Measurements from ENCODE around the gene GOT1.

The GOT1 gene

GRCh38 chr10:99425204-99425603, 5.2 kb downstream of the GOT1 start:
- Mint-ChIP-seq H3K36me3 (ENCODE audit: low read depth) (peaks cover 37% of the 10 kb centered on the region), H3K9me3 (no peaks in the 10 kb centered on the region), H3K4me1 (ENCODE audit: low read depth) (peaks cover 22% of the 10 kb centered on the region), H3K27me3 (no peaks in the 10 kb centered on the region), H3K4me3 (no peak overlapping the region), H3K27ac (no peak overlapping the region)

DNA sequence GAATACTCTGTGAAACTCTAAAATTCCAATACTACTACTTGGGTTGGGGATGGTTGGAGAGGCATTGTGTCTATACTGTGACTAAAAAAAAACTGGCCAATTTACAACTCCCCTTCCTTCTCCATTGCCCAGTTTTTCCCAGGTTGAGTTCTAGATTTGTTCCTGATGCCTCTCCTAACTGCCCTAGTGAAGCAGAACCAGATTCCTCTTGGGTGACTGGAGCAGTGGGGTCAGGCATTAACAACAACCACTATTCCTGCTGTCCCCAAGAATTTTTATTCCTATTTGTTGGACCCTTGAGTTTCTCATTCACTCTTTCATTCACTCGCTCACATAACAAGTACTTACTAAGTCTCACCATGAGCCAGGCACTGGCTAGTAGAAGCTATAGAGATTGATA, 5.8 kb downstream of the GOT1 start:
- Mint-ChIP-seq H3K4me3 (no peak overlapping the region), H3K4me1 (ENCODE audit: low read depth) (peaks cover 17% of the 10 kb centered on the region), H3K27ac (no peak overlapping the region), H3K9me3 (no peaks in the 10 kb centered on the region), H3K36me3 (ENCODE audit: low read depth) (peaks cover 42% of the 10 kb centered on the region), H3K27me3 (no peaks in the 10 kb centered on the region)

DNA sequence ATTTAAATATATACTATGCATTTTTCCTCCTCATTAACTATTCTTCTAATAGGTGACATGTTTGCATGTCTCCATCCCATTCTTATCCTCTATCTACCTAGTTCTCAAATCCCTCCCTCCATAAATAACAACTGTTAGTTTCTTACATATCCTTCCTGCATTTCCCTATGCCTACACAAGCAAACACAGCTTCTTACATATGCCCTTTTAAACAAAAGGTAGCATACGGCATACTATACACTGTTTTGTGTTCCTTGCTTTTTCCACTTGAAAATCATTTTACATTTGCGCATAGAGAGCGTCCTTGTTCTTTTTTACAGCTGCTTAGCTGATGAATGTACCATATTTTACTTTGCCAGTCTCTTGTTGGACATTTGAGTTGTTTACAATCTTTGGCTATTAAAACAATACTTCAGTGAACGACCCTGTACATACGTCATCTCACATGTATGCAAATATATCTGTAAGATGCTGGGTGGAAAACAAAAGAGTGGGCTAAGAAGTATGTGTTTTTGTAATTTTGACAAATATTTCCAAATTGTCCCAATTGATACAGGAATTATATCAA, 7.8 kb downstream of the GOT1 start:
- H3K4me3 Mint-ChIP-seq: no peak overlapping the region
- peaks cover 63% of the 10 kb centered on the region for H3K36me3 Mint-ChIP-seq (ENCODE audit: low read depth)
- no peaks in the 10 kb centered on the region for H3K27me3 Mint-ChIP-seq
- peaks cover under 1% of the 10 kb centered on the region for H3K4me1 Mint-ChIP-seq (ENCODE audit: low read depth)
- H3K9me3 Mint-ChIP-seq: no peaks in the 10 kb centered on the region
- H3K27ac Mint-ChIP-seq: no peak overlapping the region

GRCh38 chr10:99421233-99421739, 9.1 kb downstream of the GOT1 start:
- no peak overlapping the region for H3K27ac Mint-ChIP-seq
- peaks cover 69% of the 10 kb centered on the region for H3K36me3 Mint-ChIP-seq (ENCODE audit: low read depth)

GRCh38 chr10:99419688-99420087, 10.7 kb downstream of the GOT1 start:
- no peaks in the 10 kb centered on the region for H3K9me3 Mint-ChIP-seq
- peaks cover 68% of the 10 kb centered on the region for H3K36me3 Mint-ChIP-seq (ENCODE audit: low read depth)
- no peaks in the 10 kb centered on the region for H3K27me3 Mint-ChIP-seq
- H3K4me1 Mint-ChIP-seq (ENCODE audit: low read depth): no peaks in the 10 kb centered on the region
- no peak overlapping the region for H3K27ac Mint-ChIP-seq
- no peak overlapping the region for H3K4me3 Mint-ChIP-seq

More at GRCh38 chr10:99421233-99421739, 9.1 kb downstream of the GOT1 start:
- H3K9me3 Mint-ChIP-seq: no peaks in the 10 kb centered on the region
- H3K27me3 Mint-ChIP-seq: no peaks in the 10 kb centered on the region
- H3K4me1 Mint-ChIP-seq (ENCODE audit: low read depth): no peaks in the 10 kb centered on the region
- H3K4me3 Mint-ChIP-seq: no peak overlapping the region

GRCh38 chr10:99418910-99419624, 11.4 kb downstream of the GOT1 start:
- peaks cover 70% of the 10 kb centered on the region for H3K36me3 Mint-ChIP-seq (ENCODE audit: low read depth)
- peak overlapping the region; percentile 31 for H3K27ac Mint-ChIP-seq
- no peaks in the 10 kb centered on the region for H3K27me3 Mint-ChIP-seq

DNA sequence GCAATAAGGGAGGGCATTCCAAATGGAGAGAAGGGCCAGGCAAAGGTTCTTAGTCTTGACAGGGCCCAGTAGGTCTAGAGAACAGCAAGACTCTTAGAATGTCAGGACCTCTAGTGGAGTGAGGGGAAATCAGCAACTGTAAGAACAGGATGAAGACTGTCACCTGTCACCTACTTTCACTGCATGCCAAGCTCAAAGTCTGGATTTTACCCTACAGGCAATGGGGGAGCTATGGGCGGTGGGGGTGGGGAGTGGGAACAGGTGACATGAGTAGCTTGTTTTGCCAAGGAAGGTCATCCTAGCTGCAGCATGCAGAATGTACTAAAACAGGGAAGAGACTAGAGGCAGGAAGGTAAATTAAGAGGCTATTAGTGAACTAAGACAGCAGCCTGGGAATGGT, 18.3 kb downstream of the GOT1 start:
- no peaks in the 10 kb centered on the region for H3K9me3 Mint-ChIP-seq
- no peaks in the 10 kb centered on the region for H3K27me3 Mint-ChIP-seq
- peaks cover 53% of the 10 kb centered on the region for H3K36me3 Mint-ChIP-seq (ENCODE audit: low read depth)
- H3K4me3 Mint-ChIP-seq: no peak overlapping the region
- H3K27ac Mint-ChIP-seq: no peak overlapping the region
- H3K4me1 Mint-ChIP-seq (ENCODE audit: low read depth): no peaks in the 10 kb centered on the region

More at GRCh38 chr10:99418910-99419624, 11.4 kb downstream of the GOT1 start:
- Mint-ChIP-seq H3K4me3 (no peak overlapping the region), H3K4me1 (ENCODE audit: low read depth) (no peaks in the 10 kb centered on the region), H3K9me3 (no peaks in the 10 kb centered on the region)

- peaks cover 57% of the 10 kb centered on the region for H3K36me3 Mint-ChIP-seq (ENCODE audit: low read depth)
- no peaks in the 10 kb centered on the region for H3K9me3 Mint-ChIP-seq
- H3K4me3 Mint-ChIP-seq: no peak overlapping the region
- H3K4me1 Mint-ChIP-seq (ENCODE audit: low read depth): no peaks in the 10 kb centered on the region
- no peak overlapping the region for H3K27ac Mint-ChIP-seq
- H3K27me3 Mint-ChIP-seq: no peaks in the 10 kb centered on the region
These were observed 18.9 kb downstream of the GOT1 start for GRCh38 chr10:99411546-99411945.

- Mint-ChIP-seq H3K27ac (no peak overlapping the region), H3K27me3 (no peaks in the 10 kb centered on the region), H3K9me3 (no peaks in the 10 kb centered on the region), H3K36me3 (ENCODE audit: low read depth) (peaks cover 57% of the 10 kb centered on the region), H3K4me1 (ENCODE audit: low read depth) (no peaks in the 10 kb centered on the region), H3K4me3 (no peak overlapping the region)
These were observed 19.5 kb downstream of the GOT1 start for GRCh38 chr10:99410876-99411275.

GRCh38 chr10:99410146-99410545, 20.3 kb downstream of the GOT1 start:
- H3K36me3 Mint-ChIP-seq (ENCODE audit: low read depth): peaks cover 57% of the 10 kb centered on the region
- no peaks in the 10 kb centered on the region for H3K4me1 Mint-ChIP-seq (ENCODE audit: low read depth)
- H3K27me3 Mint-ChIP-seq: no peaks in the 10 kb centered on the region
- no peak overlapping the region for H3K4me3 Mint-ChIP-seq
- no peak overlapping the region for H3K27ac Mint-ChIP-seq
- H3K9me3 Mint-ChIP-seq: no peaks in the 10 kb centered on the region

- H3K4me1 Mint-ChIP-seq (ENCODE audit: low read depth): no peaks in the 10 kb centered on the region
- H3K36me3 Mint-ChIP-seq (ENCODE audit: low read depth): peaks cover 68% of the 10 kb centered on the region
- no peak overlapping the region for H3K27ac Mint-ChIP-seq
- no peaks in the 10 kb centered on the region for H3K27me3 Mint-ChIP-seq
- H3K4me3 Mint-ChIP-seq: no peak overlapping the region
- no peaks in the 10 kb centered on the region for H3K9me3 Mint-ChIP-seq
These were observed 24.3 kb downstream of the GOT1 start for GRCh38 chr10:99406149-99406548.

DNA sequence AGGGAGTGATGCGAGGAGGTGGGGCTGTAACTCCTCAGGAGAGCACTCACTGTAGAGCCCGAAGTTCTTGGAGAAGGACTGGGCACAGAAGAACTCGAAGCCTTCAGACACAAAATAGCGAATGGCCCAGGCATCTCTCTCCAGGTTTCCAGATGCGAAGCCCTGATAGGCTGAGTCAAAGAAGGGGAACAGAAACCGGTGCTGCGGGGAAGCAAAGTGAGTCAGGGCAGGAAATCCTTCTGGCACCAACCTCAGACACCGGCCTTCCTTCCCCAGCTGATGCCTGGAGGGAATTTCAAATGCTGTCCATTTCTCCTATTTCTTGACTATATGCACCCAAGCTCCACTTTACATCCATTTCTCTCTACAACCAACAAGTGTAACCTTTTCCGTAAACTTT, 26.8 kb downstream of the GOT1 start:
- Mint-ChIP-seq H3K27ac (no peak overlapping the region), H3K9me3 (no peaks in the 10 kb centered on the region), H3K4me3 (no peak overlapping the region), H3K36me3 (ENCODE audit: low read depth) (peaks cover 72% of the 10 kb centered on the region), H3K4me1 (ENCODE audit: low read depth) (no peaks in the 10 kb centered on the region), H3K27me3 (no peaks in the 10 kb centered on the region)

DNA sequence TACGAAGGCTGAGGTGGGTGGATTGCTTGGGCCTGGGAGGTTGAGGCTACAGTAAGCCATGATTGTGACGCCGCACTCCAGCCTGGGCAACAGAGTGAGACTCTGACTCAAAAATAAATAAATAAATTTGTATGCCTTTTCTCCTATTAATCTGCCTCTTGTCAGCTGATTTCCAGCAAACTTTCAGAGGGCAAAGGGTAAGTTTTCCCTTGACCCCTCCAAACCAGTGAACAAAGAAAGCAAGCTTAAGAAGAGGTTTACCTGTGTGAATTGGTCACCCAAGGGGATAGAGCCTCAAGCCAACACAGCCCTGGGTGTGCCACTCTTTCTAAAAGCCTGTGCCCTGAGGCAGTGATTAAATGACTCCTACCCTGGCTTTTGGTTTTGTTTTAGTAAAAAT, 30.8 kb downstream of the GOT1 start:
- Mint-ChIP-seq H3K9me3 (no peaks in the 10 kb centered on the region), H3K27ac (no peak overlapping the region), H3K36me3 (ENCODE audit: low read depth) (peaks cover 63% of the 10 kb centered on the region), H3K4me1 (ENCODE audit: low read depth) (no peaks in the 10 kb centered on the region), H3K4me3 (no peak overlapping the region), H3K27me3 (no peaks in the 10 kb centered on the region)

DNA sequence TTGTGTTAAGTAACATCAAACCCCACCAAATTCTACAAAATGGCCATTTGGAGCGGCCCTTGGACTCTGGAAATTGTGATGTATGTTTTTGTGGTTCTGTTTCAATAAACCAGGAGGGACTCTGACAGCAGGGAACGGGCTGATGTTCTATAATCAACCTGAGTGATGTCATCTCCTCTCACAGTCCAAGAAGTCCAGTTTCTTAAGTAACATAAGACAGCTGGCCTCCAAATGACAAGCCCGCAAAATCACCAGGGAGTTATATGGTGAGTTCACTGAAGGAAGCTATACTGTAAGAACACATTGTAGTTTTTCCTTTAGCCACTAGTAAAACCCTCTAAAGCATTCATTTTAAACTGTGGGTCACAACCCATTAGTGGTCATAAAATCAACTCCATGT, 34.0 kb downstream of the GOT1 start:
- no peaks in the 10 kb centered on the region for H3K4me1 Mint-ChIP-seq (ENCODE audit: low read depth)
- H3K27me3 Mint-ChIP-seq: no peaks in the 10 kb centered on the region
- H3K4me3 Mint-ChIP-seq: no peak overlapping the region
- no peaks in the 10 kb centered on the region for H3K9me3 Mint-ChIP-seq
- no peak overlapping the region for H3K27ac Mint-ChIP-seq
- H3K36me3 Mint-ChIP-seq (ENCODE audit: low read depth): peaks cover 41% of the 10 kb centered on the region

DNA sequence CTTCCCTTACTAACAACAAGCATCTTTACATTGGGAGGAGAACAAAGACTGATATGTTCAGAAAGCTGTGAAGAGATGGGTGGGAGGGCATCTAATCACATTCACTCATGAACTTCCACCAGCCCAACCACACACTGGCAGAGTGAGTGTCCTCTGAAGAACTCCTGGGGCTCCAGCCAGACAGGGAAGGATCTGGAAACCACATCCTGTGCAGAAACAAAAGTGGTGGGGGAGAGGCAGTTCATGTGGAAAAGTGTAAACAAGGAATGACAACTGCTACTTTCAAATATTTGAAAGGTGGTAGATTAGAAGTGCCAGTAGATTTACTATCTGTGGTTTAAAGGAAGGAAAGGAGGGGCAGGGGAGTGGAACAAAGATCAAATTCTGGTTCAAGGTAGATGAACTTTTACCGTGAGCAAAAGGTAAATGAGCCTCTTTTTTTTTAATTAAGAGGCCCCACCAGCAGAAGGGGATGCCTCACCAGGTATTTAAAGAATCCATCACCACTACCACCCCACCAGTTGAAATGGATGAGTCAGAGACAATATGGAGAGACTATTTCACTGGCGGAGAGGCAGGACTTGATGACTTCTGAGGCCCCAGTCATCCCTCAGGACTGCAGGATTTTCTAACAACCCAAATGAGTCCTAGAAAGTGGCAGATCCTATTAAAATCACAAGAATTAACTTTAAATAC, 34.5 kb downstream of the GOT1 start:
- Mint-ChIP-seq H3K27ac (peak overlapping the region; percentile 49), H3K4me3 (no peak overlapping the region), H3K9me3 (no peaks in the 10 kb centered on the region), H3K36me3 (ENCODE audit: low read depth) (peaks cover 41% of the 10 kb centered on the region), H3K4me1 (ENCODE audit: low read depth) (no peaks in the 10 kb centered on the region), H3K27me3 (no peaks in the 10 kb centered on the region)
